Skin of body (tissue), 2 donors: ENCODE results near the gene PTBP3. TPM values are rescaled to one million over a fixed set of nuclear protein-coding genes. Genes with fewer than 3 reads are reported as not detected.
"Not testable (repeated sequence)": the region's sequence is repeated elsewhere in the genome, so short reads cannot be mapped to it uniquely, and the experiment has no call there.

Experiments used
- DNase-seq: peaks from one replicate; lab custom pipeline; 2025; lab: John Stamatoyannopoulos, UW
- total RNA-seq: library from RNA; depleted of rRNA; stranded (reverse); fragments of >200 nt; gene quantifications from one replicate; pipeline ENCODE4 v1.2.3, GENCODE V29; 2014

The PTBP3 gene
- total RNA-seq, 1 donor from 2014 or later: 49.7 TPM

GRCh38 chr9:112325127-112325526 is 8.3 kb downstream of the PTBP3 start:
- DNase-seq: no peak

DNA sequence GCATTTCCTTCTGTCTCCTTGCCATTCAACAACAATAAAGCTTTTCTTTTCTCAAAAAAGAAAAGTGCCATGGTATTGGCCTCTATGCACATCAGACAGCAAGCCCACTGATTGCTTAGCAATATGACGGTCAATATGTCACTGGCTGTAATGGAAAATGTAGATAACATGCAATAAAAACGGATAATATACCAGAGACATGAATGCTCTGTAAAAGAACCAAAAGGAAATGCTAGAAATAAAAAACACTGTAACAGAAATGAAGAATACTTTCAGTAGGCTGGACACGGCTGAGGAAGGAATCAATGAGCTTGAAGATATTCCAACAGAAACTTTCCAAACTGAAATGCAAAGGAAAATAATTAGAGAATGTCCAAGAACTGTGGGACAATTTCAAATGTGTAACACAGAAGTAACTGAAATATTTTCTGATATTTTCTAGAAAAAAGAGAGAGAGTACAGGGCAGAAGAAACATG is 10.0 kb downstream of the PTBP3 start:
- DNase-seq: no peak

DNA sequence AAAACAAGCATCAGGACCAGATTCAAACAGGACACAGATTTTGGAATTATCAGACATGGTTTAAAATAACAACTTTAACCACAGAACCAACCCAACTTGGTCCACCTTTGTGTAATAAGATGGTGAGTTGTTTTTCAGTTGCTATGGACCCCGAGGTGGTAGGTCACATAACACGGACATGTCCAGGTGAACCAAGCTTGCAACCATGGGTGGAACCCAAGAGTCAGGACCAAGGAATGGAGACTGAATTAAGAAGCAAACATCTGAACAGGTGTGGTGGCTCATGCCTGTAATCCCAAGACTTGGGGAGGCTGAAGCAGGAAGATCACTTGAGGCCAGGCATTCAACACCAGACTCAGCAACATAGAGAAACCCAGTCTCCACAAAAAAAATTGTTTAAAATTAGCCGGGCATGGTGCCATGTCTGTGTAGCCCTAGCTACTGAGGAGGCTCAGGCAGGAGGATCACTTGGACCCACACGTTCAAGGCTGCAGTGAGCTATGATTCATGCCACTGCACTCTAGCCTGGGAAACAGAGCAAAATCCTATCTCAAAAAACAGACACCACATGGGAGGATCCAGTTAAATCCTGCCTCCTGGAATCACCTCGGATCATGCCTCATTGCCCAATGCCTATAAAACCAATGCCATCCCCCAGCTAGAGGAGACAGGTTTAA is 10.6 kb downstream of the PTBP3 start:
- no peak for DNase-seq

GRCh38 chr9:112316258-112316943 is 17.0 kb downstream of the PTBP3 start:
- no peak for DNase-seq

DNA sequence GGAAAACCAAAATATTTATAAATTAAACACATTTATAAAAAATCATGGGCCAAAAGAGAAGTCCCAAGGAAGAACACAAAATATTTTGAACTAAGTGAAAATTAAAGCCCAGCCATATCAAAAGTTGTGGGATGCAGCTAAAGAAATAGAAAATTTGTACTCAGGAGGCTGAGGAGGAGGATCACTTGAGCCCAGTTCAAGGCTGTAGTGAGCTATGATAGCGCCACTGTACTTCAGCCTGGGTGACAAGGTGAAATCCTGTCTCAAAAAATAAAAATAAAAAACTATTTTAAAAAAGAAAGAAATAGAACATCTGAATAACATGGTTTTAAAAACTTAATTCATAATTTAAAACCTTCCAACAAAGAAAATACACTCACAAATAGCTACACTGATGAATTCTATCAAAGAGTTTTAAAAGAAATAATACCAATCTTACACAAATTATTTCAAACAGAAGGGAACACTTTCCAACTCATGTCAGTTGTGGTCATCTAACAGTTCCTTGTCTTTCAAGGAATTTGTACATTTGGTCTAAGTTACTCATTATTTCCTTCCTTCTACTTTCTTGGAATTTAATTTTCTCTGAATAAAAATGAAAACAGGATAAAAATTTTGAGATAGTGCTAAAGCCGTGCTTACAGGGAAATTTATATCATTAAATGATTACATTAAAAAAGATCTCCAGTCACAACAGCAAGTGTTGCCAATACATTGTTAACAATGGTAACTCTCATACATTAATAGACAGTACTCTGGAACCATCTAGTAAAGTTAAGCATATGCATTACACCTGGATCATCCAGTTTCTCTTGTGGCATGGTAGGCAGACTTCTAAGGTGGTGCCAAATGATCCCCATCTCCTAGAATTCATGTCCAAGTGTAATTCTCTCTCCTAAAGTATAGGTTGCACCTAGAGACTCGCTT is 17.8 kb downstream of the PTBP3 start:
- DNase-seq: no peak

DNA sequence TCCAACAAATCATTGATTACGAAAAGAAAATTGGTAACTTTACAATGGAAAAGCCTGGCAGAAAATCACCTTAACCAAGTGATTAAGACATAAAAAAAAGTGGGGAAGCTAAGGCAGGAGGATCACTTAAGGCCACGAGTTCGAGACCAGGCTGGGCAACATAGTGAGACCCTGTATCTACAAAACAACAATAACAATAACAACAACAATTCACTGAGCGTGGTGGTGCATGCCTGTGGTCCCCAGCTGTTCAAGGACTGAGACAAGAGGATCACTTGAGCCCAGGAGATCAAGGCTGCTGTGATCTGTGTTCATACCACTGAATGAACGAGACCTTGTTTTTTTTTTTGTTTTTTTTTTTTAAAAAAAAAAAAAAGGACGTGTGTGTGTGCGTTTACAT is 21.3 kb downstream of the PTBP3 start:
- DNase-seq: no peak

DNA sequence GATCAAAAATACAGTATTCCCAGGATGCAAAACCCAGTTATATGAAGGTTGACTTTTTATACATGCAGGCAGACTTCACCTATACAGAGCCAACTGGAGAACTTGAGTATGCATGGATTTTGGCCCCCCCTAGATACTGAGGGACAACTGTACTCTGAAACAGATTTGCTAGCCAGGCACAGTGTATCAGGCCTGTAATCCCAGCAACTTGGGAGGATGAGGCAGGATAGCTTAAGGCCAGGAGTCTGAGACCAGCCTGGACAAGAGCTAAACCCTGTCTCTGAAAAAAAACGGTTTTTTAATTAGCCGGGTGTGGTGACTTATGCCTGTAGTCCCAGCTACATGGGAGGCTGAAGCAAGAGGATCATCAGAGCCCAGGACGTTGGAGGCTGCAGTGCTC is 21.9 kb downstream of the PTBP3 start:
- DNase-seq: no peak

DNA sequence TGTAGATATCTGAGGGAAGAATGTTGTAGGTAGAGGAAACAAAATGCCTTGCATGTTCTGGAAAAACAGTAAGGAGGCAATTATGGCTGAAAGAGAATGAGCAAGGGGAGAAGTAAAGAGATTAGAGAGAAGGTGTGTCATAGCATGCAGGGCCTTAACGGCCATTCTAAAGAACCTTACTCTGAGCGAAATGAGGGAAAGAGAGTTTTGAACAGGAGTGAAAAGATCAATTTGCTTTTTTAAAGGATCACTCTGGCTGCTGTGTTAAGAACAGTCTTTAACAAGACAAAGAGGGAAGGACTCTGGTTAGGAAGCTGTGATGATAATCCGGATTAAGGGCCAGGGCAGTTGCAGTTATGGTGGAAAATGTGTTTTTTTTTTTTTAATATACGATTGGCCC is 22.6 kb downstream of the PTBP3 start:
- DNase-seq: no peak

DNA sequence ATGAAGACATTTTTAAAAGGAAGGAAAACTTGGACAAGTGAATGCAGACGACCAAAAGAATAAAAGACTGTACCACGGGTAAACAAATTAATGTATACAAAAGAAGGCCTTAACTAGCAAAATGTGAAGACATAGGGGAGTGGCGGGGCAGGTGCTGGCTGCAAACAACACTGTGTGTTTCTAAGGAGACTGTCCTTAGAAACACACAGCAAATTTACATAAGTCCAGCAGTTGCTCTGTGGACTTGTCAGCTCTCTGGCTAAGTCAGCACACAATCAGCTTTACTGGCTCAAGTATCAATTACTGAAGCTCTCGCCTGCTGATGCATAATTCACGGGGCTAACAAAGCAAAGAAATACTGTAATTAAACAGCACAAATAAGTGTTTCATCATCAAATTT is 24.8 kb downstream of the PTBP3 start:
- no peak for DNase-seq

DNA sequence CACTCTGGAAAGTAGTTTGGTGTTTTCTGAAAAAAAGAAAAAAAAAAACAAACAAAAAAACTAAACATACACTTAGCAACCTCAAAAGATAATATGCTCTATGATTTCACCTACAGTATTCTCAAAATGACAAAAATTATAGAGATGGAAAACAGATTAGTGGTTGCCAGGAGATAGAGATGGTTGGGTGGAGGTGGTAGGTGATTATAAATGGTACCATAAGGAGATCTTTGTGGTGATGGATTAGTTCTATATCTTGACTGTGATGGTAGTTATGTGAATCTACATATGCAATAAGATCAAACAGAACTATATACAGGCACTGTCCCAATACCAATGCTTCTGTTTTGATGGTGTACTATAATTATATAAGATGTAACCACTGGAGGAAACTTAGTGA is 32.0 kb downstream of the PTBP3 start:
- no peak for DNase-seq

- DNase-seq: no peak
These were observed 33.9 kb downstream of the PTBP3 start for GRCh38 chr9:112299514-112299913.

- no peak for DNase-seq
These were observed 36.5 kb downstream of the PTBP3 start for GRCh38 chr9:112296929-112297328.

GRCh38 chr9:112295174-112295573 is 38.2 kb downstream of the PTBP3 start:
- no peak for DNase-seq

GRCh38 chr9:112288029-112288428 is 45.4 kb downstream of the PTBP3 start:
- DNase-seq: no peak

- DNase-seq: no peak
These were observed 46.5 kb downstream of the PTBP3 start for GRCh38 chr9:112286926-112287325.

DNA sequence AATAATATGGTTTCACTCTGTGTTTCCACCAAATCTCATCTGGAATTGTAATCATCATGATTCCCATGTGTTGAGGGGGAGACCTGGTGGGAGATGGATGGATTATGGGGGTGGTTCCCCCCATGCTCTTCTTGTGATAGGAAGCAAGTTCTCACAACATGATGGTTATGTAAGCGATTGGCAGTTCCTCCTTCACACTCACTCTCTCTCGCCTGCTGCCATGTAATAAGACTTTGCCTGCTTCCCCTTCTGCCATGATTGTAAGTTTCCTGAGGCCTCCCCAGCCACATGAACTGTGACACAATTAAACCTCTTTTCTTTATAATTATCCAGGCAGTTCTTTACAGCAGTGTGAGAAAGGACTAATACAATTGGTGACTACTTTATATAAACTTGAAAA is 48.4 kb downstream of the PTBP3 start:
- no peak for DNase-seq

DNA sequence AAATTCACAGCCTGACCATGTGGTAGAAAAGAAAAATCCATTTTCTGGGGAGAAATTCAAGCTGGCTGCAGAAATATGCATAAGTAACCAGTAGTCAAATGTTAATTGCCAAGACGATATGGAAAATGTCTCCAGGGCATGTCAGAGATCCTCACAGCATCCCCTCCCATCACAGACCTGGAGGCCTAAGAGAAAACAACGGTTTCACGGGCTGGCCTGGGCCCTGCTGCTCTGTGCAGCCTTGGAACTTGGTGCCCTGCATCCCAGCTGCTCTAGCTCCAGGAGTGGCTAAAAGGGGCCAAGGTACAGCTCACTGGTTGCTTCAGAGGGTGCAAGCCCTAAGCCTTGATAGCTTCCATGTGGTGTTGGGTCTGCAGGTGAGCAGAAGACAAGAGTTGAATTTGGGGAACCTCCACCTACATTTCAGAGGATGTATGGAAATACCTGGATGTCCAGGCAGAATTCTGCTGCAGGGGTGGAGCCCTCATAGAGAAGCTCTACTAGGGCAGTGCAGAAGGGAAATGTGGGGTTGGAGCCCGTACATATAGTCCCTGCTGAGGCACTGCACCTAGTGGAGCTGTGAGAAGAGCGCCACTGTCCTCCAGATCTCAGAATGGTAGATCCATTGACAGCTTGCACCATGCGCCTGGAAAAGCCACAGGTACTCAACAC is 49.7 kb downstream of the PTBP3 start:
- DNase-seq: no peak

- not testable (repeated sequence) for DNase-seq
These were observed 50.6 kb downstream of the PTBP3 start for GRCh38 chr9:112282841-112283240.

GRCh38 chr9:112280904-112281303 is 52.5 kb downstream of the PTBP3 start:
- DNase-seq: no peak

DNA sequence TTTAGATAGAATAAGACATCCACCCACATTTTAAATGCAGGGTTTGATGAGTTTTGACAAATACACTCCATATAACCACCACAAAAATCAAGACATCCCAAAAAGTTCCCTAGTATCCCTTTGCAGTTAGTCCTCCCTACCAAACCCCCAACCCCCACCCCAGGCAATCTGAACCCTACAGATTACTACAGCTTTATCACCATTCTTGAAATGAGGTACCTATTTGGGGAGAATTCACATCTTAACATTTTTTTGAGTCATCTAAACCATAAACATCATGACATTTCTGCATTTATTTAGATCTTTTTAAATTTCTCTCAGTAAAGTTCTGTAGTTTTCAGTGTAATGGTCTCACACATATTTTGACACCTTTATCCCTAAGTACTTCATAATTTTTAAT is 53.9 kb downstream of the PTBP3 start:
- DNase-seq: no peak

DNA sequence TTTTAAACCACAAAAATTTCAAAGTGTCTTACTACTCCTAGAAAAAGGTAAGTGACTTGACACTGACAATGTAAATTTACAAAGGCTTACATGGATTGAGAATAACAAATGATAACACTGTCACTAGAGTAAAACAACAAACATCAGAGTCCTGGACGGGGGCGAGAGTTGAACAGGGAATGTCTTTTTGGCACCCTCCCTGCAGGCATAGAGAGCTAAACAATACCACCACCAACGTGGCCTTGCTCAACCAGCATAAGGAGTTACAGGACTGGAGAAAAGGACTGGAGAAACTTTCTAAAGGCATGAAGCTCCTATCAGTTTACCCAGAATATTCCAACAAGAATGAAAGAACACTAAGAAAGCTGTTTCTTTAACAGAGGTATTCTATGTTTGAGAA is 55.3 kb downstream of the PTBP3 start:
- no peak for DNase-seq

- DNase-seq: no peak
These were observed 58.8 kb downstream of the PTBP3 start for GRCh38 chr9:112274600-112274999.
